ENCODE measurements around the gene VWA2. TPM values are rescaled to one million over a fixed set of nuclear protein-coding genes. Genes with fewer than 3 reads are reported as not detected.

The VWA2 gene
- total and polyA plus RNA-seq, 2 donors (not counting 1 experiment from before 2014, with no cell fraction given) = not detected

DNA sequence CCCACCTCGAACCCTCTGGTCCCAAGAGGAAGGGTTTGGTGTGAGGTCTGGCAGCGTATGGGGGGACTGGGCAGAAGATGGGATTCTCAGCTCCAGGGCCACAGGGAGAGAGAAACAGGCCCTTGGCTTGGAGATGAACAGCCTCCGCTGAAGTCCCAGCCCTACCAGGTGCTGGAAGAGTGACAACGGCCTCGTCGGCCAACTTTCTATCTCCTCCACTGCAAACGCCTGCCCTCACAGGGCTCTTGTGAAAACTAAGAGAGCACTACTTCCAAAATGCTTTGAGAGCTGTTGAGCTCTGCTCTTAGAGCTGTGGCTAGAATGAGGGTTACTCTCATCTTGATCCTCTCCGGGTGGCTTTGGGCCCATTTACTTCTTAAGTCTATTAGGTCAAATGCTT, 101.8 kb downstream of the VWA2 start:
- no peaks in the 10 kb centered on the region for H3K27me3 ChIP-seq (replicated peaks in 1 of 4; ENCODE audit: control extremely low read depth in 1 of 4, control insufficient read depth in 3 of 4, insufficient read depth in 4 of 4, low read length in 3 of 4)
- Mint-ChIP-seq H3K4me3 (no peak overlapping the region), H3K27ac (no peak overlapping the region), H3K9me3 (ENCODE audit: insufficient read depth) (no peaks in the 10 kb centered on the region), H3K27me3 (no peaks in the 10 kb centered on the region), H3K4me1 (no peaks in the 10 kb centered on the region)
- H3K4me3 ChIP-seq (ENCODE audit: control extremely low read depth in 1 of 5, extremely low read depth in 1 of 5, insufficient read depth in 1 of 5, low read depth in 2 of 5, low read length in 4 of 5) = no peak overlapping the region
- ATAC-seq (ENCODE audit: low read depth) = no peak
- H3K9me3 ChIP-seq (ENCODE audit: control extremely low read depth in 1 of 3, control insufficient read depth in 2 of 3, insufficient read depth in 1 of 3, low read length in 2 of 3) = no peaks in the 10 kb centered on the region
- intact Hi-C loops (cut with micrococcal nuclease) = no loop called here
- H3K9ac ChIP-seq (ENCODE audit: low read length) = no peak overlapping the region
- no peak overlapping the region for H2AFZ ChIP-seq (ENCODE audit: insufficient read depth, low read depth, low read length, poor library complexity, severe bottlenecking)
- H3K36me3 ChIP-seq (replicated peaks in 1 of 2; ENCODE audit: control extremely low read depth in 1 of 2, control insufficient read depth in 1 of 2, extremely low read depth in 1 of 2, insufficient read depth in 2 of 2, low read length in 1 of 2) = no peaks in the 10 kb centered on the region
- no peak overlapping the region for H3K27ac ChIP-seq (ENCODE audit: low read length in 2 of 2)
- no peak overlapping the region for H3K4me2 ChIP-seq (replicated peaks; ENCODE audit: low read depth, low read length, poor library complexity, severe bottlenecking)
- H3K4me1 ChIP-seq (ENCODE audit: control insufficient read depth in 2 of 2, insufficient read depth in 2 of 2, low read length in 2 of 2) = no peaks in the 10 kb centered on the region
- TF ChIP-seq, protein P1, sequence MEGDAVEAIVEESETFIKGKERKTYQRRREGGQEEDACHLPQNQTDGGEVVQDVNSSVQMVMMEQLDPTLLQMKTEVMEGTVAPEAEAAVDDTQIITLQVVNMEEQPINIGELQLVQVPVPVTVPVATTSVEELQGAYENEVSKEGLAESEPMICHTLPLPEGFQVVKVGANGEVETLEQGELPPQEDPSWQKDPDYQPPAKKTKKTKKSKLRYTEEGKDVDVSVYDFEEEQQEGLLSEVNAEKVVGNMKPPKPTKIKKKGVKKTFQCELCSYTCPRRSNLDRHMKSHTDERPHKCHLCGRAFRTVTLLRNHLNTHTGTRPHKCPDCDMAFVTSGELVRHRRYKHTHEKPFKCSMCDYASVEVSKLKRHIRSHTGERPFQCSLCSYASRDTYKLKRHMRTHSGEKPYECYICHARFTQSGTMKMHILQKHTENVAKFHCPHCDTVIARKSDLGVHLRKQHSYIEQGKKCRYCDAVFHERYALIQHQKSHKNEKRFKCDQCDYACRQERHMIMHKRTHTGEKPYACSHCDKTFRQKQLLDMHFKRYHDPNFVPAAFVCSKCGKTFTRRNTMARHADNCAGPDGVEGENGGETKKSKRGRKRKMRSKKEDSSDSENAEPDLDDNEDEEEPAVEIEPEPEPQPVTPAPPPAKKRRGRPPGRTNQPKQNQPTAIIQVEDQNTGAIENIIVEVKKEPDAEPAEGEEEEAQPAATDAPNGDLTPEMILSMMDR (IDR thresholded peaks at IDR 0.05) = no peak
- TF ChIP-seq EZH2 (IDR thresholded peaks at IDR 0.05; ENCODE audit: borderline replicate concordance, insufficient read depth, low read depth, low read length, poor library complexity, severe bottlenecking) = no peak
- no peaks in the 10 kb centered on the region for H3K79me2 ChIP-seq (ENCODE audit: control insufficient read depth, insufficient read depth, low read length)
- ChIA-PET POLR2A (no interaction called here), CTCF (no interaction called here)
- no peaks in the 10 kb centered on the region for H4K20me1 ChIP-seq (ENCODE audit: control insufficient read depth, insufficient read depth, low read length, poor library complexity, severe bottlenecking)
- WGBS (ENCODE audit: insufficient coverage) = 82% methylated on average over 5 of the region's 8 CpGs
- DNase-seq = no peak

Other genes starting within 250 kb of the VWA2 start
- not detected in 2 replicates for gene ADRB1, start 195.4 kb upstream of the VWA2 start, total RNA-seq
- gene ADRB1, start 195.4 kb upstream of the VWA2 start, polyA plus RNA-seq = 0.09 and 0.10 TPM in 2 replicates
- gene CCDC186, start 65.1 kb upstream of the VWA2 start, total RNA-seq = 31.5 and 33.8 TPM in 2 replicates
- gene CCDC186, start 65.1 kb upstream of the VWA2 start, polyA plus RNA-seq = 8.0 and 13.5 TPM in 2 replicates
- gene TDRD1, start 59.9 kb upstream of the VWA2 start, total RNA-seq = 0.22 and 0.29 TPM in 2 replicates
- 0.03 and 0.10 TPM in 2 replicates for gene TDRD1, start 59.9 kb upstream of the VWA2 start, polyA plus RNA-seq
- gene AFAP1L2, start 165.2 kb downstream of the VWA2 start, total RNA-seq = 3.8 and 4.9 TPM in 2 replicates
- gene AFAP1L2, start 165.2 kb downstream of the VWA2 start, polyA plus RNA-seq = 4.7 and 4.8 TPM in 2 replicates

All from B cell (primary cell).